ENCODE data around the gene ATP13A3.

The ATP13A3 gene

GRCh38 chr3:194390835-194391234 lies 96.0 kb downstream of the ATP13A3 start:
- DNase-seq, result no peak

GRCh38 chr3:194389269-194389668 lies 97.5 kb downstream of the ATP13A3 start:
- no peak for DNase-seq

GRCh38 chr3:194387926-194388418 lies 98.8 kb downstream of the ATP13A3 start:
- DNase-seq, result no peak

- DNase-seq, result no peak
These were observed 99.5 kb downstream of the ATP13A3 start for GRCh38 chr3:194387276-194387675.

- no peak for DNase-seq
These were observed 100.2 kb downstream of the ATP13A3 start for GRCh38 chr3:194386648-194387047.

- no peak for DNase-seq
These were observed 100.7 kb downstream of the ATP13A3 start for GRCh38 chr3:194386066-194386465.

GRCh38 chr3:194384569-194385001 lies 102.2 kb downstream of the ATP13A3 start:
- DNase-seq, result no peak

GRCh38 chr3:194384156-194384555 lies 102.6 kb downstream of the ATP13A3 start:
- DNase-seq, result no peak

GRCh38 chr3:194383276-194383940 lies 103.4 kb downstream of the ATP13A3 start:
- DNase-seq, result no peak

- no peak for DNase-seq
These were observed 103.9 kb downstream of the ATP13A3 start for GRCh38 chr3:194382892-194383223.

GRCh38 chr3:194382196-194382891 lies 104.5 kb downstream of the ATP13A3 start:
- DNase-seq, result no peak

- no peak for DNase-seq
These were observed 105.3 kb downstream of the ATP13A3 start for GRCh38 chr3:194381460-194381875.

GRCh38 chr3:194380326-194380725 lies 106.5 kb downstream of the ATP13A3 start:
- DNase-seq, result no peak

- DNase-seq, result no peak
These were observed 107.2 kb downstream of the ATP13A3 start for GRCh38 chr3:194379651-194380050.

- no peak for DNase-seq
These were observed 107.6 kb downstream of the ATP13A3 start for GRCh38 chr3:194379231-194379630.

GRCh38 chr3:194377708-194378107 lies 109.1 kb downstream of the ATP13A3 start:
- DNase-seq, result no peak

GRCh38 chr3:194376241-194376560 lies 110.6 kb downstream of the ATP13A3 start:
- DNase-seq, result no peak

- no peak for DNase-seq
These were observed 111.1 kb downstream of the ATP13A3 start for GRCh38 chr3:194375473-194376240.

GRCh38 chr3:194374935-194375334 lies 111.9 kb downstream of the ATP13A3 start:
- no peak for DNase-seq

- no peak for DNase-seq
These were observed 112.9 kb downstream of the ATP13A3 start for GRCh38 chr3:194373899-194374298.

- no peak for DNase-seq
These were observed 113.8 kb downstream of the ATP13A3 start for GRCh38 chr3:194373028-194373427.

GRCh38 chr3:194370753-194371152 lies 116.0 kb downstream of the ATP13A3 start:
- DNase-seq, result no peak

GRCh38 chr3:194369522-194370279 lies 117.1 kb downstream of the ATP13A3 start, which contains the start of gene LRRC15:
LRRC15 (minus strand) TSS chr3:194369743; CDS start chr3:194361043, 8,700 bp downstream.
- DNase-seq, result no peak

All from stimulated activated CD4-positive, alpha-beta T cell treated with anti-CD3 and anti-CD28 coated beads, Interleukin-4, amount 100 ng/mL, for 24 hours (primary cell).